ENCODE data around the gene SHC3. TPM values are rescaled to one million over a fixed set of nuclear protein-coding genes. Genes with fewer than 3 reads are reported as not detected.

SHC3 gene
- total and polyA plus RNA-seq, 9 of the 15 experiments (the other 6 are each of a cell fraction or from before 2014, with no cell fraction given), result not detected

DNA sequence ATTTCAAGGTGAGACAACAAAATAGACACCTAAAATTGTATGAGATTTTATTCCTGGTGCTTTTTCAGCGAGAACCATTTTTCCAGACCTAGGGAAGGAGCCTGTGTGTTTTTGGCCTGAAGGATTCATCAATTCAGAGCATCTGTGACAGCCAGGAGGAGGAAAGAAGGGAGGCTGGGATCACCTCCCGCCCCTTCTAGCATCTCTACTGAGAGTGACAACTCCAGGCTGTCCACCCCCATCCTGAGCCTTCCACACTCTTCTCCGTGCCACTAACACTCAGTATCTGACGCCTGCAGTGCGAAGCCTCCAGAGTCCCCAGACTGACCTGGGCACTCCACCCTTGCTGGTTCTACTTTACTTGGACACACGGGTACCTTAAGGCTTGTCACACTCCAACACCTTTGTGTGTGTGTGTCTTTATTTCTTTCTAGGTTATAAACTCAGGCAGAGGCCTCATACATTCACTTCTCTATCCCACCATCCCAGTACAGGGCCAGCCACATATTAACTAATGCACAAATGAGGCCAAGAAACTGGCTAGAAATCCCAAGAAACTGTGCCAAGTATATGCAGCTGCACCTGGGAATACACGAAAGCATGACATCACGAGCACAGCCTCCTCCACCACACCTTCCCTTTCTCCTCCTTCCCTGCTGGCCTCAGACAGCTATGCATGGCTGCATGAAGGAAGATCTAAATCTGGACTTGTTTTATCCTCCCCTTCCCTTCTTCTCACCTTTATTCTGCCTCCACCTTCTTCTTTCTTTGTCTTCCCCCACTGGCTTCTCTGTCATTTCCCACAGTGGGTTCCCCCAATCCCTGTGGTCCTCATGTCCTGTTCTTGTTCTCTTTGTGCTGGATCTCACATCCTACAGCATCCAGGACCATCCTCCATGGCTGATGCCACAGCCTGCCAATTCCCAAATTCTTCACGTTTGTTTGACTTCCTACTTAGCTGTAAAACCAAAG is 171.3 kb downstream of the SHC3 start:
- H3K27me3 ChIP-seq (ENCODE audit: control insufficient read depth in 2 of 2, insufficient read depth in 2 of 2, low read length in 2 of 2), result peaks cover 0 to 6% of the 10 kb centered on the region in 2 experiments; a peak in 2 of 5 replicates
- no peaks in the 10 kb centered on the region for H3K36me3 ChIP-seq (ENCODE audit: control insufficient read depth, insufficient read depth, low read length)
- H3K9me1 ChIP-seq (ENCODE audit: control insufficient read depth, insufficient read depth, low read length), result no peaks in the 10 kb centered on the region
- H3K4me2 ChIP-seq (ENCODE audit: insufficient read depth, low read length), result no peak overlapping the region
- no peak for TF ChIP-seq SLC30A9 (CRISPR knock-in tag; IDR thresholded peaks at IDR 0.05)
- no peak for TF ChIP-seq ZNF316 (IDR thresholded peaks at IDR 0.05)
- TF ChIP-seq DNMT1 (IDR thresholded peaks at IDR 0.05), result no peak
- no peak for TF ChIP-seq POLR2AphosphoS2 (IDR thresholded peaks at IDR 0.05; ENCODE audit: low read length)
- no peak for TF ChIP-seq CSDE1 (IDR thresholded peaks at IDR 0.05)
- TF ChIP-seq SP2 (IDR thresholded peaks at IDR 0.05; ENCODE audit: extremely low read depth, low read depth, low read length, poor library complexity, severe bottlenecking), result no peak
- TF ChIP-seq FOXM1 (IDR thresholded peaks at IDR 0.05; ENCODE audit: low read depth), result no peak
- no peak for TF ChIP-seq FOXM1 (CRISPR knock-in tag; IDR thresholded peaks at IDR 0.05; ENCODE audit: low read depth)
- no peak for TF ChIP-seq ETS2 (tag; IDR thresholded peaks at IDR 0.05; ENCODE audit: borderline replicate concordance, poor library complexity, severe bottlenecking)
- TF ChIP-seq, protein P1, sequence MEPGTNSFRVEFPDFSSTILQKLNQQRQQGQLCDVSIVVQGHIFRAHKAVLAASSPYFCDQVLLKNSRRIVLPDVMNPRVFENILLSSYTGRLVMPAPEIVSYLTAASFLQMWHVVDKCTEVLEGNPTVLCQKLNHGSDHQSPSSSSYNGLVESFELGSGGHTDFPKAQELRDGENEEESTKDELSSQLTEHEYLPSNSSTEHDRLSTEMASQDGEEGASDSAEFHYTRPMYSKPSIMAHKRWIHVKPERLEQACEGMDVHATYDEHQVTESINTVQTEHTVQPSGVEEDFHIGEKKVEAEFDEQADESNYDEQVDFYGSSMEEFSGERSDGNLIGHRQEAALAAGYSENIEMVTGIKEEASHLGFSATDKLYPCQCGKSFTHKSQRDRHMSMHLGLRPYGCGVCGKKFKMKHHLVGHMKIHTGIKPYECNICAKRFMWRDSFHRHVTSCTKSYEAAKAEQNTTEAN (CRISPR knock-in tag; IDR thresholded peaks at IDR 0.05), result no peak
- no peak for TF ChIP-seq FIP1L1 (IDR thresholded peaks at IDR 0.05; ENCODE audit: low read depth, low read length, poor library complexity, severe bottlenecking)
- no peak for TF ChIP-seq POLR2A (conservative IDR thresholded peaks at IDR 0.05)
- TF ChIP-seq, protein P2, sequence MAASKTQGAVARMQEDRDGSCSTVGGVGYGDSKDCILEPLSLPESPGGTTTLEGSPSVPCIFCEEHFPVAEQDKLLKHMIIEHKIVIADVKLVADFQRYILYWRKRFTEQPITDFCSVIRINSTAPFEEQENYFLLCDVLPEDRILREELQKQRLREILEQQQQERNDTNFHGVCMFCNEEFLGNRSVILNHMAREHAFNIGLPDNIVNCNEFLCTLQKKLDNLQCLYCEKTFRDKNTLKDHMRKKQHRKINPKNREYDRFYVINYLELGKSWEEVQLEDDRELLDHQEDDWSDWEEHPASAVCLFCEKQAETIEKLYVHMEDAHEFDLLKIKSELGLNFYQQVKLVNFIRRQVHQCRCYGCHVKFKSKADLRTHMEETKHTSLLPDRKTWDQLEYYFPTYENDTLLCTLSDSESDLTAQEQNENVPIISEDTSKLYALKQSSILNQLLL (CRISPR knock-in tag; IDR thresholded peaks at IDR 0.05; ENCODE audit: borderline replicate concordance), result no peak
- no peak for TF ChIP-seq POLR2G (IDR thresholded peaks at IDR 0.05; ENCODE audit: low read depth, low read length)
- TF ChIP-seq, protein P3, sequence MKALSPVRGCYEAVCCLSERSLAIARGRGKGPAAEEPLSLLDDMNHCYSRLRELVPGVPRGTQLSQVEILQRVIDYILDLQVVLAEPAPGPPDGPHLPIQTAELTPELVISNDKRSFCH (CRISPR knock-in tag; IDR thresholded peaks at IDR 0.05), result no peak
- TF ChIP-seq, protein P3 (tag; IDR thresholded peaks at IDR 0.05), result no peak
- TF ChIP-seq, protein P4, sequence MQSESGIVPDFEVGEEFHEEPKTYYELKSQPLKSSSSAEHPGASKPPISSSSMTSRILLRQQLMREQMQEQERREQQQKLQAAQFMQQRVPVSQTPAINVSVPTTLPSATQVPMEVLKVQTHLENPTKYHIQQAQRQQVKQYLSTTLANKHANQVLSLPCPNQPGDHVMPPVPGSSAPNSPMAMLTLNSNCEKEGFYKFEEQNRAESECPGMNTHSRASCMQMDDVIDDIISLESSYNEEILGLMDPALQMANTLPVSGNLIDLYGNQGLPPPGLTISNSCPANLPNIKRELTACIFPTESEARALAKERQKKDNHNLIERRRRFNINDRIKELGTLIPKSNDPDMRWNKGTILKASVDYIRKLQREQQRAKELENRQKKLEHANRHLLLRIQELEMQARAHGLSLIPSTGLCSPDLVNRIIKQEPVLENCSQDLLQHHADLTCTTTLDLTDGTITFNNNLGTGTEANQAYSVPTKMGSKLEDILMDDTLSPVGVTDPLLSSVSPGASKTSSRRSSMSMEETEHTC (IDR thresholded peaks at IDR 0.05), result no peak
- no peak for TF ChIP-seq ZNF384 (IDR thresholded peaks at IDR 0.05; ENCODE audit: low read depth, low read length)
- no peak for TF ChIP-seq CBFA2T2 (conservative IDR thresholded peaks at IDR 0.05)
- H3K4me3 ChIP-seq, result no peak overlapping the region
- intact Hi-C loops (cut with micrococcal nuclease) (no loop called here), in situ Hi-C loops (cut with MboI) (loop anchor here (25.0 kb wide), 1 partner anchor 1045 kb away; the partner anchor contains the start of gene CDK20)
- ATAC-seq (no peak), DNase-seq (ENCODE audit: extremely low read depth in 1 of 4, low spot score in 3 of 4) (no peak), FAIRE-seq (no peak)
- no TSS peak for BruUV-seq (replicated peaks)
- H3K79me2 ChIP-seq (ENCODE audit: control insufficient read depth, insufficient read depth, low read length), result no peaks in the 10 kb centered on the region
- H3K27ac ChIP-seq (ENCODE audit: extremely low read depth, low read depth, low read length), result no peak overlapping the region
- ChIA-PET POLR2A (no interaction called here), CTCF (ENCODE audit: low intra/inter-chr PET ratio) (no interaction called here)
- H3K9me3 ChIP-seq (replicated peaks; ENCODE audit: control insufficient read depth, insufficient read depth, low read depth, low read length), result no peaks in the 10 kb centered on the region
- H2AFZ ChIP-seq (ENCODE audit: low read depth, low read length), result no peak overlapping the region
- H3K4me1 ChIP-seq (replicated peaks in 1 of 2; ENCODE audit: control insufficient read depth in 2 of 2, insufficient read depth in 2 of 2, low read length in 2 of 2), result no peaks in the 10 kb centered on the region
- 1% methylated on average over 9 of the region's 9 CpGs for WGBS (ENCODE audit: insufficient coverage, low coverage, missing lambda C conversion rate)
- no peaks in the 10 kb centered on the region for H4K20me1 ChIP-seq (replicated peaks; ENCODE audit: control insufficient read depth, insufficient read depth, low read length)
- no peak overlapping the region for H3K9ac ChIP-seq (ENCODE audit: insufficient read depth in 1 of 2, low read depth in 2 of 2, low read length in 2 of 2)
